ENCODE measurements around the gene KLK5.
A peak's percentile ranks its signal among the peaks of the same experiment; 100 is the strongest.
"Not testable (repeated sequence)": the region's sequence is repeated elsewhere in the genome, so short reads cannot be mapped to it uniquely, and the experiment has no call there.

KLK5 gene, protein sequence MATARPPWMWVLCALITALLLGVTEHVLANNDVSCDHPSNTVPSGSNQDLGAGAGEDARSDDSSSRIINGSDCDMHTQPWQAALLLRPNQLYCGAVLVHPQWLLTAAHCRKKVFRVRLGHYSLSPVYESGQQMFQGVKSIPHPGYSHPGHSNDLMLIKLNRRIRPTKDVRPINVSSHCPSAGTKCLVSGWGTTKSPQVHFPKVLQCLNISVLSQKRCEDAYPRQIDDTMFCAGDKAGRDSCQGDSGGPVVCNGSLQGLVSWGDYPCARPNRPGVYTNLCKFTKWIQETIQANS

DNA sequence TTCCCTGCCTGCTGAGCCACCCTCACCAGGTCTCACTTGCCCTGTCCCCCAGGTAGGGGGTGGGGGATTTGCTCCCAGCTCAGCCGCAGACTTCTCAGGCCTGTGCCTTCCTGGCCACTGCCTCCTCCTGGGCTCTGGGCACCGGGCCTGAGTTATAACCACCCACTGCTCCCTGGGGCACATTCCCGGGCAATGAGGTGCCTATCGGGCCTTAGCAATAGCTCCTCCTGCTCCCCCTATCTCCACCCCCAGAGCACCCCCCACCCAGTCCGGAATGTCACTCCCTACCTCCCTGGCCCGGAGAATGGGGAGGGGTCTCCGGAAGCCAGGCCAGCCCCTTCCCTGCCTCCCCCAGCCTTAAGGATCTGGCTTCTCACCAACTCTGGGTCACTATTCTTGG is at the start of gene KLK5:
TSS of gene KLK5 (minus strand) at position 129 of the 400 bp plus-strand sequence. CDS start 381 bp downstream, outside the sequence.
- no peak within 1 kb of the TSS for H3K4me3 ChIP-seq (ENCODE audit: low read depth, low read length)

DNA sequence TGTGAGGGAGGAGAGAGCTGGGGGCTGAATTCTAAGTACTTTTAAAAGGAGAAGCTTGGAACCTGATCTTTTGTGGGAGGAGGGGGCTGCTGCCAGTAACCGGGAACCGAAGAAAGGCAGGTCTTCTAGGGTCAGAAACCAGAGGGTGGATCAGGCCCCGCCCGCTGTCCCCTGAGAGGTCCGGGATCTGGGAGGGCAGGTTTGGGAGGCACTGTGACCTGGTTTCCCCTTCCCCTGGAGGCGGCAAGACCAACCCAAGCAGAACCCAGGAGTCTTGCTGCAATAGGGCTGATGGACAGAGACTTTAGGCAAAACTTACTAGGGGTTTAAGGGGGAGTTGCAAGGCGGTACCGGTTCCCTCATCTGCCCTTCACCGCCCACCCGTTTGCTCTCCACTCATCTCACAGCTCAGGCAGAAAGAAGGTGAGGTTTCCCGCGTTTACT is 49.3 kb upstream of the KLK5 start:
- peak overlapping the region; percentile 24 for H3K4me3 ChIP-seq (ENCODE audit: low read depth, low read length)

DNA sequence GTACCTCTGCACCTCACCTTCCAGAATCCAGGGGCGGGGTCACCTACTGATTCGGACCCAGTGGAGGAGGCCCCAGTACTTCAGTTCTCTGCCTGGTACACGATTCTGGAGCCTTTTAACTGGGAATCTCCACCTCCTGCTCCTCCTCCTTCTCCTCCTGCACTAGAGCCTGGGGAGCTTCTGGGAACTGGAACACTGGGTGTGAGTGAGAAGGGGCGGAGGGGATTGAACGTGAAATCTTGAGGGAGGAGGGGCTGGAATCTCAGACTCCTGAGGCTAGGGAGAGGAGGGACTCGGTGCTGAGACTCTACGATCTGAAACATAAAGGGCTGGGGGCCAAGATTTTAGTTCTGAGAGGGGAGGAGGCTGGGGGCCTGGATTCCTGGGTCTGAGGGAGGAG is 48.7 kb upstream of the KLK5 start, which contains the start of gene KLK8:
TSS of gene KLK8 (minus strand) at position 90 of the 400 bp plus-strand sequence. CDS start 437 bp downstream, outside the sequence.
- H3K4me3 ChIP-seq (ENCODE audit: low read depth, low read length) = peak within 1 kb of the TSS; percentile 24

DNA sequence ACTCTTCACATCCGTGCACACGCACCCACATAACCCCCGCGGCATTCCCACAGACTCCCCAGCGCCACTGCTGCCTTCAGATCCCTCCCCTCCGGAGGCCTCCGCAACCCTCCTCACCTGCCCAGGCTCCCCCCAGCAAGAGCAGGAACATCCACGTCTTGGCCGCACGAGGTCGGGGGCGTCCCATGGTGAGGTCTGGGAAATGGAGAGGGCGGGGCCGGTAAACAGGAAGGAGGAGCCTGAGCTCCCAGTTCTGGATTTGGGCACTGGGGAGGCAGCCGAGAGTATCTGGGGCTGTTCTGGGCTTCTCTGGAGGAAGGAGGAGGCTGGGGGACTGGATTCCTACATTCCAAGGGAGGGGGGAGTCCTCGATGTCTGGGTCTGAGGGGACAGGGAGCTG is 48.1 kb upstream of the KLK5 start:
- peak overlapping the region; percentile 17 for H3K4me3 ChIP-seq (ENCODE audit: low read depth, low read length)

DNA sequence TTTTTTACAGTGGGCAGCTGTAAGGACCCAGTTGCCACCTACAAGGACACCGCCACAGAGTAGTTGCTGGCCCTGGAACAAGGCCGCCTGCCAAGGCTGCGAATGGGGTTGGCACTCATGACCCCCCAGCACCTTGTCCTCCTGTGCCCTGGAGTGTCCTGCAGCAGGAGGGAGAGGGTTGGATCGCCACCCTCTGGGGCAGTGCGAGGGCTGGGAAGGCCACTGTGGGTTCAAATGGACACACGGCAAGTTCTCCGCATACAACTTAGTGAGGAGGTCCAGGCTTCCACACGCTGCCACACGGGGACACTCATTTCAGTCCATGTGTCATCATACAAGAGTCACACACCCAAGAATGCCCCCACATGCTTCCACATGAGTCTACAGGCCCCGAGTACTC is 47.6 kb upstream of the KLK5 start:
- no peak overlapping the region for H3K4me3 ChIP-seq (ENCODE audit: low read depth, low read length)

DNA sequence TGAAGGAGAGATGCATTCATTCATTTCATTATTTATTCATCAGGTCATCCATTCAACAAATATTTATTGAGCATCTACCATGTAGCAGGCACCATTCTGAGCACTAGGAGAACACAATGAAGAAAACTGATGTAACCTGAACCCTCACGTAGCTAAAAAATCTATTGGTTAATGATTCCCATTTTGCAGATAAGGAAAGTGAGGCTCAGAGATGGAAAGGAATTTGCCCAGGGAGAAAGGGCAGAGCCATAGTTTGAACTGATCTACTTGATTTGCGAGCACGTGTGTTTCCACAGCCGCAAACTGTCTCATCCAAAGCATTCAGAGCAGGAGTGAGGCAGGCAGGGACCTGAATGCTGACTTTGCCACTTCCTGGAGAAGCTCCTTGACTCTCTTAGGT is 45.8 kb upstream of the KLK5 start:
- no peak overlapping the region for H3K4me3 ChIP-seq (ENCODE audit: low read depth, low read length)

DNA sequence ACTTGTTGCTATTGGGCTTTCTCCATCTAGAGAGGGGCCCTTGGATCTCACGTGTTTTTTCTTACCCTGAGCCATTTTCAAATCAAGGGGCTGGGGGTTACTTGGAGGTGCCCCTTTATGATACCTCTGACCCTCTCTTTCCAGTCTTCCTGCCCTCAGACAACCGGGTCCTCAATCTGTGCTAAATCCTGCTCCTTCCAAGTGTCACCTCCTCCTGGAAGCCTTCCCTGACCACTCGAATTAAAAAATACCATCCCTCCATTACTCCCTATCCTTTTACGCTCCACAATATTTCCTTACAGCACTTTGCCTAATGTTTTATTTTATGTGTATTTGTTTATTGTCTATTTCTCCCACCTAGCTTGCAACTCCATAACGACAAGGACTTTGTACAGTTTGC is 45.2 kb upstream of the KLK5 start:
- H3K4me3 ChIP-seq (ENCODE audit: low read depth, low read length) = no peak overlapping the region

DNA sequence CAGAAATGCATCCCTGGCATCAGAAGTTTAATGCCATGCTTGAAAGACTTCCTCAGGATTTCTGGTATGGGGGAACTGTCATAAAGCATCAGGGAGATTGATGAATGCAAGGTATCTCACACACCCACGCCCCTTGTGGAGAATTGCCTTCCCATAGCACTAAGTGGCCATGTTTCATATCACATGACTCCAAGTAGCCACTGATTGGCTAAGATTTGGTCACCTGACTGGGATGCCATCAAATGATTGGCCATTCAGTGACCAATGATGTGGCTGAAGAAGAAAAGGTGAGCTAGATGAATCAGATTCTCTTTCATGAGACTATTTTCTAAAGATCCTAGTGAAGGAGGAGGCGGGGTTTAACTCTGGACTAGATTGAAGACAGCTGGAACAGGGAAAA is 41.3 kb upstream of the KLK5 start:
- no peak overlapping the region for H3K4me3 ChIP-seq (ENCODE audit: low read depth, low read length)

DNA sequence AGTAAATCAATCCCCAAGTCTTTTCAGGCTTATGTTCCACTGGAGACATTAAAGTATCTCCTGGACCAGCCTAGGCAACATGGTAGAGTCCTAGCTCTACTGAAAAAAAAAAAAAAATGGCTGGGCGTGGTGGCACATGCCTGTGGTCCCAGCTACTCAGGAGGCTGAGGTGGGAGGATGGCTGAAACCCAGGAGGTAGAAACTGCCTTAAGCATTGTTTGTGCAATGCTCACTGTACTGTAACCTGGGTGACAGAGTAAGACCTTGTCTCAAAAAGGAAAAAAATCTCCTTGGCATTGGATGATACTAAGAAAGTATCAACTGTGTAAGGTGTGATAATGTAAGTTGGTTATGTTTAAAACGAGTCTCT is 39.8 kb upstream of the KLK5 start:
- H3K4me3 ChIP-seq (ENCODE audit: low read depth, low read length) = no peak overlapping the region

DNA sequence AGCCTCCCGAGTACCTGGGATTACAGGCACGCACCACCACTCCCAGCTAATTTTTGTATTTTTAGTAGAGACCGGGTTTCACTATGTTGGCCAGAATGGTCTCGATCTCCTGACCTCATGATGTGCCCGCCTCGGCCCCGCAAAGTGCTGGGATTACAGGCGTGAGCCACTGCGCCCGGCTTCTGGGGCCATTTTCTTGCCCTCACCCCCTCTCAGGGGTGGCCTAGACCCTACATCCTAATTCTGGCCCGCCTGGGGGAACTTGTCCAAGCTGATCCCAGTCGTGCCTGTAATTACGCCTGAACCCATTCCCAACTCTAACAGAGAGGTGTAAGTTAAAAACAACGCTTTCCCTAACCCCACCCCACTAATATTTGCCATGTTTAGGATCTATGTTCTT is 31.6 kb upstream of the KLK5 start:
- H3K4me3 ChIP-seq (ENCODE audit: low read depth, low read length) = not testable (repeated sequence)

DNA sequence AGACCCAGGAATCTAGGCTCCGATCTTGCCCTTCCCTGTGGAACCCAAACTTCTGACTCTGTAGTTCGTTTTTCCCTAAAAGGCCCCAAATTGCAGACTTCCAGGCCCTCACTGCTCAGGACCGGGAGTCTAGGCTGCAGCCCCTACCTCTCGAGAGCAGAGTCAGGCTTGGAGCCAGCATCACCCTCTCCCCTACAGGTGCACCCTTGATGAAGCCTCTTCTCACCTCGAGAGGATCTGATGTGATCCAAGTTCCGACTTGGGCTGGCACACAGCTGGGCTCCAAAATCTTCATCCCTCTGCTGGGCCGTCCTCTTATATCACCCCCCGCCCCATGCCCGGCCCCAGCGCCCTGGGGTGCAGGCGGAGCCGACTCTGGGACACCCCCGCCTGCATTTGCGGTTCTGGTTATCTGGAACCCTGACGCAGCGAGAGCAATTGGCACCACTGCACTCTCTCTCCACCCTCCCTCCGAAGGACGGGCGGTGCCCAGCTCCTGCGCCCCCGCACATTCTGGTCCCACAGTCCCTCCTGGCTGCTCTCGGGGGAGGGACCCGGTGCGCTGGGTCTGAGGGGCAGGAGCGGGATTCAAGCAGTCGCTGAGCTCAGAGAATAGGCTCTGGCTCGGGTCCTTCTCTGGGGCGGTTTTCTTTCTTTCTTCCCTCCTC is 30.9 kb upstream of the KLK5 start, which contains the start of gene KLK7:
TSS of gene KLK7 (minus strand) at position 293 of the 668 bp plus-strand sequence. CDS start 1,518 bp downstream, outside the sequence.
- H3K4me3 ChIP-seq (ENCODE audit: low read depth, low read length) = peak within 1 kb of the TSS; percentile 4

DNA sequence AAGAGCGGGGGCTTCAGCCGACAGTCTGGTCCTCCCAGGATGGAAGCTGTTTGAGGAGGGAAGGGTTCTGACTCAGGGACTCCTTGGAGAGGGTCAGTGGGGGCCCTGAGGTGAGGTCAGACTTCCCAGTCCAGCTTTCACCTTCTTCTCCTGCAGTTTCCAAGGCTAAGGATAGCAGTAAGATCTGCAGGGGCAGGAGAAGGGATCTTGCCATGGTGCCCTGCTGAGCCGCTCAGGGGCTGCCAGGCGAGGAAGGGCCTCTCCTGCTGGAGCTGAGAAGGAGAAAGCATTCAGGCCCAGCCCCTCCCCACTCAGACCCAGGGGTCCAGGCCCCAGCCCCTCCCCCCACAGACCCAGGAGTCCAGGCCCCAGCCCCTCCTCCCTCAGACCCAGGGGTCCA is 29.3 kb upstream of the KLK5 start:
- no peak overlapping the region for H3K4me3 ChIP-seq (ENCODE audit: low read depth, low read length)

DNA sequence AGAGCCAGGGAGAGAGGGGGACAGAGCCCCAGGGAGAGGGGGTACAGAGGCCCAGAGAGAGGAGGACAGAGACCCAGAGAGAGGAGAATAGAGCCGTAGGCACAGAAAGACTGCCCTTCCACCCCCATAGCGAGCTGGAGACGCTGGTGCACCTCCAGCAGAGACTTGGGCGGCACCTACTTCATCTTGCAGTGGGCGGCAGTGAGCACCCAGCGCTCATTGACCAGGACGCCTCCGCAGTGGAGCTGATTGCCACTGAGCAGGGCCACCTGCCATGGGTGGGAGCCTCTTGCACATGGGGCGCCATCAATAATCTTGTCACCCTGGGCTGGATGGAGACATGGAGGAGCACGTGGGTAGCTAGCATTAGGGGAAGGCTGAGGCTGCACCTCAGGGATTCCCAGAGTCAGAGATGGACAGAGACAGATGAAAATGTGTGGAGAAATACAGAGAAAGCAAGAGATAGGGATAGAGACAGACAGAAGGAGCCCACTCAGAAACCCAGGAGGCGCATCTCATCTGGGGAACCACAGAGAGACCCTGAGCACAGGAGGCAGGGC is 28.8 kb upstream of the KLK5 start:
- H3K4me3 ChIP-seq (ENCODE audit: low read depth, low read length) = no peak overlapping the region

DNA sequence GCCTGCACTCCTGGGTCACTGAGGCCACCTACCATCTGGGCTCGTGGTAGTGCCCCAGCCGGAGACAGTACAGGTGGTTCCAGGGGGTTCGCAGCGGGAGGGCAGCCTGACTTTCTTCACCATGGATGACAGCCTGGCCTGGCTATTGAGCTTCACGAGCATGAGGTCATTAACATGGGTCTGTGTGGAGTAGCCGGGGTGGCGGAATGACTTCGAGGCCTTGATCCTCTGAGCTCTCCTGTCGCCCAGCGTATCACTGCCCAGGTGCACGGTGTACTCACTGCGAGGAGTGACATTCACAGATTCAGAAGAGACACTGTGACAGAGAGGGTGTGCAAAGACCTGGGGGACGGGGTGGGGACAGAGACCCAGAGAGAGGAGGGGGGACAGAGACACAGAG is 27.4 kb upstream of the KLK5 start:
- H3K4me3 ChIP-seq (ENCODE audit: low read depth, low read length) = no peak overlapping the region

DNA sequence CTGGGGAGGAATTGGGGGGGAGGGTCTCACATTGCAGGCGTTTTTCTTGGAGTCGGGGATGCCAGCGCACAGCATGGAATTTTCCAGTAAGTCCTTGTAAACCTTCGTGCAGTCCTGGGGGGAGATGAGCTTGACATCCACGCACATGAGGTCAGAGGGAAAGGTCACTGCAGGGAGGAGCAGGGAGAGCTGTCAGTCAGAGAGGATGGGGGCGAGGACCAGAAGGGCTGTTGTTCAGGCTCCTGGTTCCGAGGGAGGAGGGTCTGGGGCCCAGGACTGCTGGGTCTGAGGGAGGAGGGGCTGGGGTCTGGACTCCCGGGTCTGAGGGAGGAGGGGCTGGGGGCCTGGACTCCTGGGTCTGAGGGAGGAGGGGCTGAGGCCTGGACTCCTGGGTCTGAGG is 26.9 kb upstream of the KLK5 start:
- H3K4me3 ChIP-seq (ENCODE audit: low read depth, low read length) = no peak overlapping the region

DNA sequence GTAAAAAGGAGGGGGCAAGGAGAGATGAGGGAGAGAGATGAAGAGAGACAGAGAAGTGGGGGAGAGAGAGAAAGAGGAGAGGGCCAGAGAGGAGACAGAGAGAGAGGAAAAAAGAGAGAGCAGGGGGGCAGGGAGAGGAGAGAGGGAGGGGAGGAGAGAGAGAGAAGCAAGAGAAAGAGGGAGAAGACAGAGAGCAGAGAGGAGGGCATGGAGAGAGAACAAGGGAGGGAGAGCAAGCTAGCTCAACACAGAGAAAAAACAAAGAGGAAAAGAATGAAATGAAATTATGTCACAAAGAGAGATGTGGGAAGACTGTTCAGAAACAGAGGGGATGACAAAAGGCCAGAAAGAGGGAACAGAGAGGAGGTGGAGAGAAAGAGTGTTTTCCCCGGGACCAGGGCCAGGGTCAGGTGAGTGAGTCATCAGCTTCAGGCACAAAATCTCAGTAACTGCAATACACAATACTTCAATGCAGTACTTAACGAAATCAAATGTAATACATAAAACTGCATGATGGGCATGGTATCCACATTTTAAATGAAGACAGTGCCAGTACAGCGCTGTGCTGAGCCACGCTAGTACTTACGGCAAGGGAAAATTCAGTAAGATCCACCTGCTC is 26.0 kb upstream of the KLK5 start:
- H3K4me3 ChIP-seq (ENCODE audit: low read depth, low read length) = no peak overlapping the region

DNA sequence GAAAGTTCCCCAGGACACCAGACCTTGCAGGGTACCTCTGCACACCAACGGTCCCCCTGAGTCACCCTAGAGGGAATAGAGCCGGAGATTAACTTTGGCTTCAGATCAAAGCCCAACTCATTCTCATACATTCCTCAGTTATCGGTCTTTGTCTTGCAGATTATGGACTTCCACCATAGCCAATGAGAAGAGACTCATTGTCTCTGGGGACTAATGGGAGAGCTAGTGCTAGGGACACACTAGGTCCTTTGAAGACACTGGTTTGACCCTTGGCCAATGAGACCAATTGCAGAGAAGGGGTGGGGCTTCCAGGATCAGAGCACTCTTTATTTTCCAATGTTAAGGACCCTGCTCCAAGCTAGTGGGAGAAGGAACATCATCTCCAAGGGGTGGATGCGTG is 24.8 kb upstream of the KLK5 start:
- no peak overlapping the region for H3K4me3 ChIP-seq (ENCODE audit: low read depth, low read length)

DNA sequence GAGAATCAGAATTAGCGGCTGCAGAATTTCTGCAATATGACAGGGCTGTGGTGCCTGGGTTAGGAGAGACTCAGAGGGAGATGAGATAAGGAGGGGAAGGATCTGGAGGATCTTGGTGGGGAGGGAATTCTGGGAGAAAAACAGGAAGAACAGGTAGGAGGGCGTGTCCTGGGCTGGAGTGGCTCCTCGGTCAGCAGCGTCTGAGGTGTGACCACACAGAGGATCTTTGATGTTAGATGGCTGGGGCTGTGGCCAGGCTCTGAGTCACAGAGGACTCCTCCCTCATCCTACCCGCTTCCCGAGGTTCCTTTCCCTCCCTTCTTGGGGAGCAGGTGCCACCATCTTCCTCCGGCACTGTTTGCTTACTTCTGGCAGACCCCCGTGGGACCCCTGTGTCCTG is 22.9 kb upstream of the KLK5 start:
- no peak overlapping the region for H3K4me3 ChIP-seq (ENCODE audit: low read depth, low read length)

DNA sequence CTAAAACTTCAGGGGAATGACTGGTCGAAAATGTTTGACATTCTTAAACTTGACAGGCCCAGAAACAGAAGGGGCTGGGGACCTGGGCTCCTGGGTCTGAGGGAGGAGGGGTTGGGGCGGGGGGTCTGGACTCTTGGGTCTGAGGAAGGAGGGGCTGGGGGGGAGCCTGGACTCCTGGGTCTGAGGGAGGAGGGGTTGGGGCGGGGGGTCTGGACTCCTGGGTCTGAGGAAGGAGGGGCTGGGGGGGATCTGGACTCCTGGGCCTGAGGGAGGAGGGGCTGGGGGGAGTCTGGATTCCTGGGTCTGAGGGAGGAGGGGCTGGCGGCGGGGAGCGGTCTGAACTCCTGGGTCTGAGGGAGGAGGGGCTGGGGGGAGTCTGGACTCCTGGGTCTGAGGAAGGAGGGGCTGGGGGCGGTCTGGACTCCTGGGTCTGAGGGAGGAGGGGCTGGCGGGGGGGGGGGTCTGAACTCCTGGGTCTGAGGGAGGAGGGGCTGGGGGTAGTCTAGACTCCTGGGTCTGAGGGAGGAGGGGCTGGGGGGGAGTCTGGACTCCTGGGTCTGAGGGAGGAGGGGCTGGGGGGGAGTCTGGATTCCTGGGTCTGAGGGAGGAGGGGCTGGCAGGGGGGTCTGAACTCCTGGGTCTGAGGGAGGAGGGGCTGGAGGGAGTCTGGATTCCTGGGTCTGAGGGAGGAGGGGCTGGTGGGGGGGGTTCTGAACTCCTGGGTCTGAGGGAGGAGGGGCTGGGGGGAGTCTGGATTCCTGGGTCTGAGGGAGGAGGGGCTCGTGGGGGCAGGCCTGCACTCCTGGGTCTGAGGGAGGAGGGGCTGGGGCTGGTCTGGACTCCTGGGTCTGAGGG is 22.1 kb upstream of the KLK5 start:
- no peak overlapping the region for H3K4me3 ChIP-seq (ENCODE audit: low read depth, low read length)

DNA sequence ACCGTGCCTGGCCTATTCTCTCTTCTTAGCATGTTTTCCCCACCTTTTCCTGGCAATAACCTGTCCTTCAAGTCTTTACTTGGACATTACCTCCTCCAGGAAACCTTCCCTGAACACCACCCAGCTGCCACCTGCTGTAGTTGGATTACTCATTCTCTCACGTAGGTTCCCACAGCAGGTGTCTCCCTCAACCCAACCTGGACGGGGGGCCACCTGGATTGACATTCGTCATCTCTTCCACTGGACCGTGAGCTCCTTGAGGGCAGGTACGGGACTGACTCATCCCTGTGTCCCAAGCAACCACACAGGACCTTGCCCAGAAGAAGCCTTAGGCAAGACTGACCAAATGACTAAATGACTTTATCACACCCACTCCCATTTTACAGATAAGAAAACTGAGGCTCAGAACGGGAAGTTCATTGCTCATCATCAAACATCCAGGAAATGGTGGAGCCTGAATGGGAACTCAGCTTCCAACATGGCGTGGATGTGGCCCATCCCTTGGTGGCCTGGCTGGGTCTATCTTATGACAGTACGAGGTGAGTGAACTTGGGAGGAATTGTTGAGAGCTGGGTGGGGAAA is 20.0 kb upstream of the KLK5 start:
- H3K4me3 ChIP-seq (ENCODE audit: low read depth, low read length) = no peak overlapping the region

All from iPS-11a (cell line).